Vagina (tissue), 2 donors: ENCODE results near the gene FOXS1. TPM values are rescaled to one million over a fixed set of nuclear protein-coding genes. Genes with fewer than 3 reads are reported as not detected.
A peak's percentile ranks its signal among the peaks of the same experiment; 100 is the strongest.

Experiments used
- DNase-seq, 2 donors: peaks; one replicate each; pipeline ENCODE4 v3.0.0-alpha.2; 2017; ENCODE audit errors: extremely low spot score in 2 of 2
- H3K27ac ChIP-seq: fragments of 200-600 bp; sonication (generic); one replicate; pipeline ENCODE4 v1.5.1; 2019
- H3K27me3 ChIP-seq: fragments of 200-600 bp; sonication (generic); one replicate; pipeline ENCODE4 v1.5.1; 2019
- H3K36me3 ChIP-seq, 2 donors: fragments of 200-600 bp; sonication (generic); one replicate each; pipeline ENCODE4 v1.5.1; 2017 to 2019
- H3K4me1 ChIP-seq: fragments of 200-600 bp; sonication (generic); one replicate; pipeline ENCODE4 v1.5.1; 2019
- H3K4me3 ChIP-seq, 2 donors: fragments of 200-600 bp; sonication (generic); 1 replicate in 1 of 2; 2 replicates in 1 of 2; pipeline ENCODE4 v1.5.1; 2016 to 2019
- H3K9me3 ChIP-seq: fragments of 200-600 bp; sonication (generic); one replicate; pipeline ENCODE4 v1.5.1; 2019
- CTCF ChIP-seq, 3 experiments: fragments of 450-650 bp in 2 of 3; fragments of 200-600 bp in 1 of 3; sonication (generic) in 1 of 3; IDR thresholded peaks; one replicate each; pipeline ENCODE4 v1.5.1; 2017 to 2019; ENCODE audit warnings: antibody characterized with exemption in 3 of 3, mild to moderate bottlenecking in 2 of 3, moderate library complexity in 2 of 3
- POLR2A ChIP-seq, 2 donors: fragments of 450-650 bp; IDR thresholded peaks; one replicate each; pipeline ENCODE4 v1.6.1; 2017; ENCODE audit warnings: antibody characterized with exemption in 2 of 2, mild to moderate bottlenecking in 2 of 2, moderate library complexity in 2 of 2
- POLR2AphosphoS5 ChIP-seq, 2 donors: sonication (generic); formaldehyde crosslinking; IDR thresholded peaks; one replicate each; pipeline ENCODE4 v1.9.0; 2017; ENCODE audit warnings: antibody characterized with exemption in 2 of 2, mild to moderate bottlenecking in 2 of 2, low read depth in 1 of 2; ENCODE audit not compliant: insufficient read depth in 1 of 2
- intact Hi-C: fragments of 100-400 bp; cut with DNase I; formaldehyde crosslinking; loops from one replicate; pipeline ENCODE4 v1.15.1; 2023
- total RNA-seq: library from RNA; depleted of rRNA; stranded (reverse); fragments of >200 nt; gene quantifications from one replicate; pipeline ENCODE4 v1.2.3, GENCODE V29; 2016

The FOXS1 gene
- total RNA-seq, 1 donor from 2014 or later: not detected

GRCh38 chr20:31824554-31825313, 20.7 kb downstream of the FOXS1 start:
- no peak for DNase-seq
- intact Hi-C loops: loop anchor here (10.0 kb wide), 1 partner anchor 210 kb away; no protein-coding TSS in a partner anchor
- no peaks in the 10 kb centered on the region for H3K9me3 ChIP-seq
- no peaks in the 10 kb centered on the region for H3K36me3 ChIP-seq
- no peak for TF ChIP-seq CTCF (IDR thresholded peaks at IDR 0.05)
- TF ChIP-seq POLR2A (IDR thresholded peaks at IDR 0.05): no peak
- TF ChIP-seq POLR2AphosphoS5 (IDR thresholded peaks at IDR 0.05; ENCODE audit: insufficient read depth in 1 of 2, low read depth in 1 of 2): no peak
- peaks cover 13% of the 10 kb centered on the region for H3K4me1 ChIP-seq
- no peak overlapping the region for H3K27ac ChIP-seq
- no peak overlapping the region for H3K4me3 ChIP-seq
- H3K27me3 ChIP-seq: no peaks in the 10 kb centered on the region

- Histone ChIP-seq H3K36me3 (no peaks in the 10 kb centered on the region), H3K9me3 (no peaks in the 10 kb centered on the region), H3K27ac (no peak overlapping the region), H3K4me1 (peaks cover 13% of the 10 kb centered on the region), H3K27me3 (no peaks in the 10 kb centered on the region), H3K4me3 (no peak overlapping the region)
- TF ChIP-seq CTCF (IDR thresholded peaks at IDR 0.05) (no peak), POLR2A (IDR thresholded peaks at IDR 0.05) (no peak)
- DNase-seq: no peak
- intact Hi-C loops: loop anchor here (10.0 kb wide), 1 partner anchor 211 kb away; no protein-coding TSS in a partner anchor
Observed at GRCh38 chr20:31824125-31824485, 21.3 kb downstream of the FOXS1 start.

- Histone ChIP-seq H3K9me3 (no peaks in the 10 kb centered on the region), H3K36me3 (no peaks in the 10 kb centered on the region), H3K27me3 (no peaks in the 10 kb centered on the region), H3K4me1 (peaks cover 13% of the 10 kb centered on the region), H3K4me3 (no peak overlapping the region), H3K27ac (no peak overlapping the region)
- DNase-seq: no peak
- intact Hi-C loops: loop anchor here (10.0 kb wide), 1 partner anchor 211 kb away; no protein-coding TSS in a partner anchor
- TF ChIP-seq POLR2A (IDR thresholded peaks at IDR 0.05) (no peak), POLR2AphosphoS5 (IDR thresholded peaks at IDR 0.05; ENCODE audit: insufficient read depth in 1 of 2, low read depth in 1 of 2) (no peak), CTCF (IDR thresholded peaks at IDR 0.05) (no peak)
Observed at GRCh38 chr20:31823360-31824124, 21.9 kb downstream of the FOXS1 start.

- intact Hi-C loops: loop anchor here (10.0 kb wide), 1 partner anchor 212 kb away; no protein-coding TSS in a partner anchor
- Histone ChIP-seq H3K27ac (no peak overlapping the region), H3K27me3 (no peaks in the 10 kb centered on the region), H3K4me3 (no peak overlapping the region), H3K9me3 (no peaks in the 10 kb centered on the region), H3K4me1 (peaks cover 13% of the 10 kb centered on the region), H3K36me3 (no peaks in the 10 kb centered on the region)
- TF ChIP-seq POLR2A (IDR thresholded peaks at IDR 0.05) (no peak), POLR2AphosphoS5 (IDR thresholded peaks at IDR 0.05; ENCODE audit: insufficient read depth in 1 of 2, low read depth in 1 of 2) (peak; percentile 23 to 42), CTCF (IDR thresholded peaks at IDR 0.05) (peak; percentile 95 to 99 (median 95))
- no peak for DNase-seq
Observed at GRCh38 chr20:31822421-31823330, 22.7 kb downstream of the FOXS1 start.
